MM.1S (cell line): ENCODE measurements around the gene CFAP46.

Source experiments
- CTCF ChIP-seq: fragments of 300-600 bp; sonication (generic); IDR thresholded peaks from 2 replicates; pipeline ENCODE4 v1.5.1; 2016; ENCODE audit warnings: antibody characterized with exemption, low read length, mixed read lengths
- EZH2 ChIP-seq: fragments of 300-600 bp; sonication (generic); optimal IDR thresholded peaks from 2 replicates; pipeline ENCODE3; 2017; ENCODE audit warnings: low read depth, mild to moderate bottlenecking, antibody characterized with exemption, low read length, mixed read lengths

GRCh38 chr10:132990684-132991545, 48.5 kb upstream of the CFAP46 start:
- TF ChIP-seq CTCF = no peak
- TF ChIP-seq EZH2 = no peak
